Stimulated activated CD4-positive, alpha-beta T cell treated with anti-CD3 and anti-CD28 coated beads, Interleukin-4, amount 100 ng/mL, for 24 hours (primary cell): ENCODE data around the gene SIPA1L3.
"Not testable (repeated sequence)": the region's sequence is repeated elsewhere in the genome, so short reads cannot be mapped to it uniquely, and the experiment has no call there.

Source experiments
- DNase-seq: peaks from one replicate; pipeline ENCODE4 v3.0.0-alpha.2; 2020

SIPA1L3 gene

DNA sequence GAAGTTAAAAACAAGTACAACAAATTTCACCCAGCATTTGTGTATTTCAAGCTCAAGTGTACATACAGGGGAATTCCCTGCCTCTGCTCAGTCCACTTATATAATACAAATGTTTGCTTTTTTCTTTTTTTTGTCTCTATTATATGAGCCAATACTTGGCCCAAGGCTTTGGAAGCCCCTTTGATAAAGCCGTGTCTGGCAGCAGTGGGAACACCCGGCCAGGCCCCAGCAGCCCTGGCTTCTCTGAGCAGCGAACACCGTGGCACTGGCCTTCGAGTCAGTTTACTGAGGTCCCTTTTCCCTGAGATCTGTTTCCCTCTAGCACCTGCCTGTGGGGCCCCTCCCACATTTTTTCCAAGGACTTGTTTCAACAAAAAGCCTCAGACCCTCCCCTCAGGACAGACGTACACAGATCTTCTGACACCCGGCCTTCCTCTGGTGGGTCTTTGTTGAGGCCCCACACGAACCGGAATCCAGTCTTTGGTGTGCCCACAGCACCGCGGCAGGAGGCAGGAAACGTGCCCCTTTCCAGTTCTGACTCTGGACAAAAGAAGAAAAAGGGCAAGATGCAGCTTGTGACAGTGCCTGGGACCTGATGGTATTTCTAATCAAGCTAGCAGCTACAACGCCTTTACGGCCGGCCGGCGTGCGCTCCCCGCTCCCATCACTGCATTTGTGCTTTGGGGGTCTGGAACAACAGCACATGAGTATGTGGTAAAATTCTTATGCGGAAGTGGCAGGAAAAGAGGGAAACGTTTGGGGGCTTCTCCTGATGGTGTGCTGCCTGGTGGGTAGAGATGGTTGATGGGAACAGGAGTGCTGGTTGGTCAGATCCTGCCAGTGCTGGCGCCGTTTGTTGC is 13.8 kb downstream of the SIPA1L3 start:
- DNase-seq, result no peak

GRCh38 chr19:37924573-37924972 is 17.6 kb downstream of the SIPA1L3 start:
- not testable (repeated sequence) for DNase-seq

DNA sequence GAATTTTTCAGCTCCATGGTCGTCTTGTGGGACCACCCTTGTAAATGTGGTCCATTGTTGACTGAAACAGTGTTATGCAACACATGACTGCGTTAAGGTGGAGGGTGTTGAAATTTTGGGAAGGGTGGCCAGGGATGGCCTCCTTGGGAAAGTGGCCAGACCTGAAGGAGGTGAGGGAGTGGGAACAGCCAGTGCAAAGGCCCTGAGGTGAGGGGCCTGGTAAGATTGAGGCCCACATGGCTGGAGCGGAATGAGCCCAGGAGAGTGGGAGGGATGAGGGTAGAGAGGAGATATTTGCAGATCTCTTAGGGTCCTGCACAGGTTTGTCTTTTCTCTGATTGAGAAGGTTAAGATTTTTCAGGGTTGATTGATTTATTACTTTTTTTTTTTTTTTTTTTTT is 18.2 kb downstream of the SIPA1L3 start:
- DNase-seq, result no peak

DNA sequence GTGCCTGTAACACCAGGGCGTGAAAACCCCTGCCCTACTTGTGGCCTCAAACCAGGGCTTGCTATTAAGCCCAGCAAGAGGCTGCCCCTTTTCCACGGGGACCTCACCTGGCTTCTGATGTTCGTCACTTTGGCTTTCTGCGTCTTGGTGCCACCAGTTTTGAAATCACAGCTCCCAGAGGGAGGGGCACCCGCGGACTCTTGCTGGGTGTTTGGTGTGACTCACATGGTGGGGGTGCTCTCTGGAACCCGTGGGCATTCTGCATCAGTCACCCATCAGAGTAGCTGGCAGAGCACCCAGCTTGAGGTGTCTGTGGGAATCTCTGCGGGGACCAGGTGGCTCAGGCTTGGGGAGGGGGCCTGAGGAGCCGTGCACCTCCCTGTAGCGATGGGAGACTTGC is 19.2 kb downstream of the SIPA1L3 start:
- DNase-seq, result no peak

- no peak for DNase-seq
Observed at GRCh38 chr19:37926711-37927110, 19.7 kb downstream of the SIPA1L3 start.

DNA sequence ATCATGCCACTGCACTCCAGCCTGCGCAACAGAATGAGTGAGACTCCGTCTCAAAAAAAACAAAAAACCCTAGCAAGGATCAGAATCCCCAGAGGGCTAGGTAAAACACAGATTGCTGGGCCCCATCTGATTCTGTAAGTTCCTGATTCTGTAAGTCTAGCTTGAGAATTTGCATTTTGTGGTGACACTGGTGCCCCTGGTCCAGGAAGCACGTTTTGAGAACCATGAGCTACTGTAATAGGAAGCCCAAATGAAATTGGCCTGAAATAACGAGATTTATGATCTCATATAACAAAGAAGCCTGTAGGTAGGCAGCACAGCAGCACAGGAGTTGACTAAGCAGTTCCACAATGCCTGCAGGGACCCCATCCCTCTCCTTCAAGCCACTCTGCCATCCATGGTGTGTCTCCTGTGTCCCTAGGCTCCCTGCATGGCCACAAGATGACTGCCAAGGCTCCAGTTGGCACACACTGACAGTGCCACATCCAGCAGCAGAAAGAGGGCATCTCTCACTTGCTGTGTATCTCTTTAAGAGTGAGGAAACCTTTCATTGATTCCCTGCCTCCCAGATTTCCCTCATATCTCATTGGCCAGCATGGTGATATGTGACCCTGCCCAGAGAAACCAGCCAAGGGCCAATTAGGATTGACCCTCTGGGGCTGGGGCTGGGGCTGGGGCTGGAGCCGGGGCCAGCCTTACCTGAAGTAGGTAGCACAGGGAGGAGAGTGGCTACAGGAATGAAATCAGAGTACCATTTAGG is 21.7 kb downstream of the SIPA1L3 start:
- DNase-seq, result no peak

DNA sequence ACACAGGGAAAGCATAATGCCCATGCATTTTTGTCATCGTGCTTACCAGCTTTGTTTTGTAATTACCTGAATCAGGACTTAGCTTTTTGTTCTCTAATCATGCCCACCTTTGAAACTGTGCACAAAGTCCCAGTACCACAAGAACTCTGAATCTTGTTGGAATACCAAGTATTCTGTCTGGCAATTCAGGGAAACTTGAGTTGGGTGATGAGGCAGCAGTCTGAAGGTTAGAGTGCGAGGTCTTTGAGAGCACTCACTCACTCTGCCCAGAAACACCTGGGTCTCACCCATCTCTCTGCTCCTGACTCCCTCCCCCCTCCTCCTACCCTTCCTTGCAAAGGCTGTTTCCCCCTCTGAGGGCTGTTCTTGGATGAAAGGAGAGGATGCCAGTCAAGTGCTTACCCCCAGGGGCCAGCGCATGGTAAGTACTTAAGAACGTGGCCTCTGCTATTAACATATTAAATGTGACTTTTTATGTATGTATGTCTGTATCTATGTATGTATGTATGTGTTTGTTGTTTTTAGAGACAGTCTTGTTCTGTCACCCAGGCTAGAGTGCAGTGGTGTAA is 22.4 kb downstream of the SIPA1L3 start:
- no peak for DNase-seq

- no peak for DNase-seq
Observed at GRCh38 chr19:37930416-37930815, 23.4 kb downstream of the SIPA1L3 start.

DNA sequence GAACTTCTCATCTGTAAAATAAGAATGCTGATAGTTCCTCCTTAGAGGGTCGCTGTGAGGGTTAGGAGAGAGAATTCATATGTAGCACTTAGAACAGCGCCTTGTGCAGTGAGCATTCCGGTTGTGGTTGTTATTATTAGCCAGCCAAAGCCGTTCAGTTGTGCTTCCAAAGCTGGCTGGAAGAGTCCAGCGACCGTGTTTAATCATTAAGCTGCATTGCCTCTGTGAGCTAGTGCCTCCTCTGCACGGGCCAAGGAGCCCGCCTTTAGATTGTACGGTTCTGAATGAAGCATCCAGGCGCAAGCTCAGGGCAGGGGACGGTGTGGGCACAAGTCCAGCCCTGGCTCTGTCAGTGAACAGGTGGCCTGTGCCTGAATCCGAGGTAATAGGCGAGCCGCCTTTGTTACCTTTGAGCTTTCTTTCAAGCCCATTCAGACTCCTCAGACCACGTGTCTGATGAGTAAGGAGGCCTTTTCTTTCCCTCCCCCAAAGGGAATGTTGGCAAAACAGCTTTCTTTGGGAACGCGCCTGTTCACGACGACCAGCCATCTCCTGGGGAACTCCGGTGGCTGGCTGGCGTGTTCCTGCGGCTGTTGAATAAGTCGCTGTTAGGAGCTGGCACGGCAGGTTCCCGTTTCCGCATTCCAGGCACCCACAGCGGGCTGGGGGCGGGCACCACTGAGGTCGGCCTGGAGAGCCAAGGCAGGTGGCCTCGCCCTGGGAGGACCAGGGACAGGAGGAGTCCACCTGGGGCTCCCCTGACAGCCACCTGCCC is 25.1 kb downstream of the SIPA1L3 start:
- DNase-seq, result no peak

DNA sequence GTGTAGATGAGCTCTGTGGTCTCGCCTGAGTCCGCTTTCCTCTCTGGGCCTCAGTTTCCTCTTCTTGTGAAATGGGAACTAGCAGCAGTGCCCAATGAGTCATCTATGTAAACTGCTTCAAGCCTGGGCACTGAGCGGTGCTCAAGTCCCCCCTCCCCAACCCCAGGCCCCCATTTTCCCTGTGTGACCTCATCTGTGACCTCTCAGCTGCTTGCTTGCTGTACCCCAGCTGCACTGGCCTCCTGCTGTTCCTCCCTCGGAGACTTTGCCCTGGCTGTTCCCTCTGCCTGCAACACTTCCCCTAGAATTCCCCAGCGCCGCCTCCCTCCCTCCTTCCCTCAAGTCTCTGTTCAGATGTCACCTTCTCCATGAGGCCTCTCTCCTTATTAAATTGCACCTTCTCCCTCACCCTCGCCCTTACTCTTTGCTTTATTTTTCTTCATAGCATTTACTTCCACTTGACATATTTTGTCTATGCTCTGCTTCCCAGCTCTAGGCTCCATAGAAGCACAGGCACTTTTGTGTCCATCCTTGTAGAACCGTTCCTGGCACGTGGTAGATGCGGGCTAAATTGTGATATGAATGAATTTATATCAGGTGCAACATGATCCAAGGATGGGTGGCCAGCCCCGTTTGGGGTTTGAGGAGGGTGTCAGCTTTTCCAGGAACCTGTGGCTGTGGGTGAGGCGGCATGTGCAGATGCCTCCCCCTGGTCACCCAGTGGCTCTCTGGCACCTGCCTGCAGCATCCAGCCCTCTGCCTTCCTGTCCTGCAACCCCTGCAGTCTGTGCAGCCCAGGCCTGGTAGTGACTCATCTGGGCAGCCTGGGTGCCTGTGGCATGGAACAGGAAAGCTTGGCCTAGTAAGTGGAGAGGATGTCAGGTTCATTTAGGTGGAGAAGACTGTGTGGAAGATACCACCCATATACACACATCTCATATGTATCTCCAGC is 26.3 kb downstream of the SIPA1L3 start:
- no peak for DNase-seq

- DNase-seq, result no peak
Observed at GRCh38 chr19:37933937-37934358, 26.9 kb downstream of the SIPA1L3 start.

- DNase-seq, result no peak
Observed at GRCh38 chr19:37935341-37935740, 28.3 kb downstream of the SIPA1L3 start.

- no peak for DNase-seq
Observed at GRCh38 chr19:37936166-37936565, 29.2 kb downstream of the SIPA1L3 start.

- DNase-seq, result no peak
Observed at GRCh38 chr19:37936886-37937285, 29.9 kb downstream of the SIPA1L3 start.

GRCh38 chr19:37938353-37938752 is 31.3 kb downstream of the SIPA1L3 start:
- DNase-seq, result no peak

- no peak for DNase-seq
Observed at GRCh38 chr19:37941782-37942515, 34.9 kb downstream of the SIPA1L3 start.

GRCh38 chr19:37942516-37942902 is 35.5 kb downstream of the SIPA1L3 start:
- DNase-seq, result no peak

DNA sequence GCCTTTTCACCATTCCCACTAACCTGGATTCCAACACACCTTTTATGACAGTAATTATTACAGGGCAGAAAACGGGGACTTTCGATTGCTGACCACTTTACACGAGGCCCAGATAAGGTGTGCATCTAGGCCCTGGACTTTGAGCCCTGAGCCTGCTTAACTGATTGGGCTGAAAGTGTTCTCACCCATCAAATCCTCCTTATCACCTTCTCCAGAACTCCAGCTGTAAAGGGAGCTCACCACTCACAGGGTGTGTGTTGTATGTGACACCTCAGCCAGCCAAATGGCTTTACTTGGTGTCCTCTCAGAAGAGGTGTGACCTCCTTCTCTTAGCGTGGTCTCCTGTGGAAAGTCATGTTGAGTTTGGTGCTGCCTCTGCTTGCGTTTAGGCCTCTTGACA is 36.5 kb downstream of the SIPA1L3 start:
- no peak for DNase-seq

DNA sequence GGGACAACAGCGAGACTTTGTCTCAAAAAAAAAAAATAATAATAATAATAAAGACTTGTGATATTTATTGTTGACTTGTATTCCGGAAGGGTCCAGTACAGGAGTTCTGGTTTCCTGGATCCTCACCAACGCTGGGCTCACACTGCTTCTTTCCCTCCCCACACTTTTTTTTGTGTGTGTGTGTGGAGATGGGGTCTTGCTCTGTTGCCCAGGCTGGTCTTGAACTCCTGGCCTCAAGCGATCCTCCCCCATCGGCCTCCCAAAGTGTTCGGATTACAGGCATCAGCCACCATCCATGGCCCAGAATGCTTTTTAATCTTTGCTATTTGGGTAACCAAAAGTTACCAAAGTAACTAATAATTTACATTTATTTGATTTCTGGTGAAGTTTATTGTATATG is 39.1 kb downstream of the SIPA1L3 start:
- DNase-seq, result no peak

DNA sequence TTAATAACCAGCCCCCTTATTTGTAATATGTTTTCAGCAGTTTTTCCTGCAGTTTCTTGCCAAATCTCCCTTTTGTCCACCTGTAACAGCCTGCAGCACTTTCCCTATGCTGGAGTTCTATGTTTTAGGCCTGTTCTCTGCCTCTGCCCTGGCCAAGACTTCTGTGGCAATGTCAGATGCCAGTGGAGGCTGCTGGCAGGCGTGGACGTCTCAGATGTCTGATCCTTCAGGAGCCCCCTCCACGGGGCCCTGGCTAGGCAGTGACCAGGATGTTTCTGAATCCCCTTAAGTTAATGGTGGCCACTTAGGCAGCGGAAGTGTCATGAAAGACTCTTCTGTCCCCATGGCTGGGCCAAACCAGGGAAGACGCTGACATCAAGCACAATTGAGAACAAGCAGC is 40.8 kb downstream of the SIPA1L3 start:
- DNase-seq, result no peak

- DNase-seq, result no peak
Observed at GRCh38 chr19:37948362-37948761, 41.4 kb downstream of the SIPA1L3 start.
